HFF-Myc (cell line): Measurements from ENCODE around the gene SCAF1.

ENCODE experiments used
- DNase-seq: peaks from one replicate; pipeline ENCODE4 v3.0.0-alpha.2; 2011; ENCODE audit warnings: low read depth; ENCODE audit errors: extremely low read depth
- H3K4me3 ChIP-seq: replicated peaks from 2 replicates; pipeline ENCODE4 v1.5.1; 2011; ENCODE audit warnings: low read depth, mild to moderate bottlenecking, control low read depth, low read length
- CTCF ChIP-seq: IDR thresholded peaks from 2 replicates; pipeline ENCODE4 v1.5.1; 2012; ENCODE audit warnings: mild to moderate bottlenecking, low read depth, low read length, control low read depth; ENCODE audit errors: missing control alignments

Gene SCAF1

GRCh38 chr19:49677901-49678674, 36.1 kb downstream of the SCAF1 start:
- peak overlapping the region; percentile 99 for H3K4me3 ChIP-seq
- peak; percentile 64 for TF ChIP-seq CTCF
- no peak for DNase-seq

GRCh38 chr19:49678985-49679770, 37.2 kb downstream of the SCAF1 start:
- TF ChIP-seq CTCF, result no peak
- peak overlapping the region; percentile 99 for H3K4me3 ChIP-seq
- no peak for DNase-seq

- TF ChIP-seq CTCF, result no peak
- peak overlapping the region; percentile 99 for H3K4me3 ChIP-seq
- no peak for DNase-seq
Observed at GRCh38 chr19:49679771-49680413, 37.9 kb downstream of the SCAF1 start.

- no peak for DNase-seq
Observed at GRCh38 chr19:49680421-49681351, 38.7 kb downstream of the SCAF1 start.

GRCh38 chr19:49681830-49682229, 39.8 kb downstream of the SCAF1 start:
- no peak for TF ChIP-seq CTCF
- no peak overlapping the region for H3K4me3 ChIP-seq
- DNase-seq, result no peak

More at GRCh38 chr19:49680421-49681351, 38.7 kb downstream of the SCAF1 start:
- peak; percentile 99 for TF ChIP-seq CTCF
- peak overlapping the region; percentile 99 for H3K4me3 ChIP-seq

- H3K4me3 ChIP-seq, result no peak overlapping the region
- no peak for DNase-seq
- TF ChIP-seq CTCF, result no peak
Observed at GRCh38 chr19:49682274-49682673, 40.3 kb downstream of the SCAF1 start.
